HepG2 (cell line): ENCODE measurements around the gene NDUFS1. TPM values are rescaled to one million over a fixed set of nuclear protein-coding genes. Genes with fewer than 3 reads are reported as not detected.

ENCODE experiments used
- ATAC-seq: fragments of 200-7000 bp; cut with Tn5 transposase; 3 replicates; pipeline ENCODE4 v1.9.1; 2020; ENCODE audit warnings: mild to moderate bottlenecking, moderate library complexity
- BruUV-seq: library from RNA; stranded (reverse); fragments of 400-500 nt; replicated peaks from 2 replicates; lab custom pipeline; 2021; lab: Mats Ljungman, UMichigan
- CTCF ChIA-PET: fragments of 300-600 bp; formaldehyde crosslinking; extraction: SDS; loops from one replicate; lab custom pipeline; 2021; ENCODE audit warnings: low total read pairs, inconsistent platforms, low intra/inter-chr PET ratio; lab: Yijun Ruan, JAX
- POLR2A ChIA-PET: fragments of 350-600 bp; sonication (Branson Sonifier 250); formaldehyde crosslinking; loops from one replicate; lab custom pipeline; 2020; ENCODE audit warnings: antibody characterized with exemption, inconsistent platforms; lab: Yijun Ruan, JAX
- DNase-seq: peaks from one replicate; pipeline ENCODE4 v3.0.0-alpha.2; 2015; ENCODE audit warnings: low spot score
- FAIRE-seq: peaks from 3 replicates; lab custom pipeline; 2011; peaks lifted over from hg19 to GRCh38; lab: Jason Lieb, UNC
- H2AFZ ChIP-seq: one replicate; pipeline ENCODE4 v1.6.1; 2011; ENCODE audit warnings: low read length, inconsistent platforms
- H3K27ac ChIP-seq: fragments of 300-600 bp; 3 replicates; pipeline ENCODE4 v1.8.0; 2011; ENCODE audit warnings: mixed run types, mild to moderate bottlenecking, mixed read lengths, low read length, inconsistent platforms; ENCODE audit not compliant: insufficient read depth; ENCODE audit errors: extremely low read length
- H3K27me3 ChIP-seq, 2 experiments: fragments of 200-600 bp in 1 of 2; 2 replicates in 1 of 2; 3 replicates in 1 of 2; pipeline versions ENCODE4 v1.6.0 to v1.8.0; 2011; ENCODE audit warnings: low read length in 2 of 2, mild to moderate bottlenecking in 2 of 2, moderate library complexity in 2 of 2, inconsistent platforms in 1 of 2; ENCODE audit not compliant: insufficient read depth in 2 of 2, control insufficient read depth in 1 of 2
- H3K36me3 ChIP-seq, 2 experiments: fragments of 200-600 bp in 1 of 2; replicated peaks in 1 of 2; 2 replicates in 1 of 2; 3 replicates in 1 of 2; pipeline versions ENCODE4 v1.5.1 to v1.8.0; 2011; ENCODE audit warnings: low read length in 2 of 2, inconsistent platforms in 1 of 2; ENCODE audit not compliant: insufficient read depth in 2 of 2, control insufficient read depth in 1 of 2
- H3K4me1 ChIP-seq: 2 replicates; pipeline ENCODE4 v1.5.1; 2012; ENCODE audit warnings: low read length, inconsistent platforms; ENCODE audit not compliant: insufficient read depth
- H3K4me2 ChIP-seq: 2 replicates; pipeline ENCODE4 v1.6.0; 2011; ENCODE audit warnings: low read depth, low read length, inconsistent platforms
- H3K4me3 ChIP-seq, 3 experiments: fragments of 200-600 bp in 1 of 3; sonication (generic), shearing (Covaris generic) in 1 of 3; replicated peaks in 1 of 3; 2 replicates each; pipeline ENCODE4 v1.5.1; 2011 to 2016; ENCODE audit warnings: low read length in 3 of 3, inconsistent platforms in 2 of 3, low read depth in 2 of 3, mild to moderate bottlenecking in 2 of 3, control low read depth in 1 of 3, mixed read lengths in 1 of 3; ENCODE audit not compliant: insufficient read depth in 1 of 3
- H3K79me2 ChIP-seq: one replicate; pipeline ENCODE4 v1.6.1; 2011; ENCODE audit warnings: low read length, inconsistent platforms; ENCODE audit not compliant: insufficient read depth
- H3K9ac ChIP-seq: 2 replicates; pipeline ENCODE4 v1.6.0; 2011; ENCODE audit warnings: mild to moderate bottlenecking, low read depth, low read length, inconsistent platforms; ENCODE audit not compliant: insufficient read depth
- H3K9me3 ChIP-seq: 2 replicates; pipeline ENCODE4 v1.5.1; 2012; ENCODE audit warnings: mild to moderate bottlenecking, low read length
- H4K20me1 ChIP-seq: 2 replicates; pipeline ENCODE4 v1.6.0; 2011; ENCODE audit warnings: inconsistent platforms, mild to moderate bottlenecking, low read length, moderate library complexity; ENCODE audit not compliant: insufficient read depth
- GATAD2A ChIP-seq: IDR thresholded peaks from 2 replicates; pipeline ENCODE4 v1.6.1; 2016
- SOX13 ChIP-seq, 3 experiments: fragments of 450-650 bp in 1 of 3; sonication (generic) in 1 of 3; formaldehyde crosslinking in 1 of 3; IDR thresholded peaks in 2 of 3; conservative IDR thresholded peaks in 1 of 3; 2 replicates each; pipeline versions ENCODE4 v1.5.0 to v1.6.1; 2016 to 2020; ENCODE audit warnings: antibody characterized with exemption in 1 of 3, mild to moderate bottlenecking in 1 of 3, missing compliant biosample characterization in 1 of 3, missing genetic modification reagents in 1 of 3, moderate library complexity in 1 of 3
- SOX6 ChIP-seq, 2 experiments: fragments of 450-650 bp in 1 of 2; sonication (generic) in 1 of 2; formaldehyde crosslinking in 1 of 2; IDR thresholded peaks; 2 replicates each; pipeline versions ENCODE4 v1.4.0 to v1.6.1; 2017 to 2020; ENCODE audit warnings: antibody characterized with exemption in 1 of 2, mild to moderate bottlenecking in 1 of 2, missing genetic modification reagents in 1 of 2
- WGBS: methylation state at CpG from one replicate; pipeline ENCODE4 v1.1.6; 2017; ENCODE audit warnings: low lambda C conversion rate; 5-methylcytosine and 5-hydroxymethylcytosine counted together
- in situ Hi-C: cut with HindIII; loops from 2 replicates; pipeline ENCODE4 v1.10.0; 2017; ENCODE audit warnings: low pct_unique_long_range_greater_than_20kb; ENCODE audit not compliant: extremely low pct_ligation_motif_present
- intact Hi-C: fragments of 100-400 bp; cut with micrococcal nuclease; formaldehyde crosslinking; loops from one replicate; pipeline ENCODE4 v1.10.0; 2022; ENCODE audit not compliant: unreplicated experiment
- polyA plus RNA-seq, 8 experiments: library from polyadenylated mRNA; depleted of rRNA in 3 of 8; stranded (reverse) in 7 of 8; unstranded in 1 of 8; fragments of >200 nt; fragmentation: Illumina TruSeq in 4 of 8; extraction: Trizol in 4 of 8; gene quantifications; 2 replicates each; pipeline versions ENCODE4 v1.2.1 to v1.2.3, GENCODE V29; 2011 to 2016; ENCODE audit warnings: low read depth in 4 of 8, missing spikeins in 1 of 8, mixed read lengths in 1 of 8; ENCODE audit not compliant: insufficient read depth in 1 of 8
- total RNA-seq, 5 experiments: library from RNA; depleted of rRNA; stranded (reverse); fragments of >200 nt; fragmentation: Illumina TruSeq; extraction: Trizol; gene quantifications; 2 replicates each; pipeline ENCODE4 v1.2.3, GENCODE V29; 2016; ENCODE audit warnings: low read depth in 1 of 5
- TF ChIP-seq, protein P1 (sequence below): sonication (generic); formaldehyde crosslinking; IDR thresholded peaks from 2 replicates; pipeline ENCODE4 v1.4.0; 2020; ENCODE audit warnings: missing genetic modification reagents
- TF ChIP-seq, protein P2 (sequence below): IDR thresholded peaks from 2 replicates; pipeline ENCODE4 v1.4.0; 2020; ENCODE audit warnings: mild to moderate bottlenecking, missing genetic modification reagents
- TF ChIP-seq, protein P3 (sequence below): sonication (generic); formaldehyde crosslinking; IDR thresholded peaks from 2 replicates; pipeline ENCODE4 v1.4.0; 2020; ENCODE audit warnings: missing genetic modification reagents

The NDUFS1 gene
- total and polyA plus RNA-seq, 2 of the 13 experiments (the other 11 are each of a cell fraction or from before 2014, with no cell fraction given), result 139 to 242 TPM

DNA sequence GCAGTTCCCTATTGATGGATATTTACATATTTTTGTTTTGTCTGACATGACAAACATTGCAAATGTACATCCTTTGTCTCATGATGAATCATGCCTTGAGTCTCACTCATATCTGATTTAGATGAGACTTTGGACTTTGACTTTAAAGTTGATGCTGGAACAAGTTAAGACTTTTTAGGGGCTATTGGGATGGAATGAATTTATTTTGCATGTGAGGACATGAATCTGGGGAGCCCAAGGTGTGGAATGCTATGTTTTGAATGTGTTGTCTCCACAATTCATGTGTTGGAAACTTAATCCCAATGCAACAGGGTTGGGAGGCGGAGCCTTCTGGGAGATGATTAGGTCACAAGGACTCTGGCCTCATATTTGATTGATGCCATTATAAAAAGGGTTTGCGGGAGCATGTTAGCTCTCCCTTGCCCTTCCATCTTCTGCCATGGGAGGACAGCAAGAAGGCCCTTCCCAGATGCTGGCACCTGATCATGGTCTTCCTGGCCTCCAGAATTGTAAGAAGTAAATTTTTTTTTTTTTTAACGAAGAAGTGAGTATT is 44.1 kb downstream of the NDUFS1 start:
- Histone ChIP-seq H3K4me3 (no peak overlapping the region), H3K27me3 (no peaks in the 10 kb centered on the region), H4K20me1 (no peaks in the 10 kb centered on the region), H3K9ac (no peak overlapping the region), H3K36me3 (peaks cover 0 to 4% of the 10 kb centered on the region in 2 experiments; a peak in 4 of 5 replicates), H3K9me3 (no peaks in the 10 kb centered on the region), H3K27ac (no peak overlapping the region), H3K4me2 (no peak overlapping the region), H3K79me2 (no peaks in the 10 kb centered on the region), H3K4me1 (peaks cover 8% of the 10 kb centered on the region), H2AFZ (no peak overlapping the region)
- ChIA-PET POLR2A (no interaction called here), CTCF (no interaction called here)
- no peak for ATAC-seq
- peak; percentile 20 for DNase-seq
- 0 out of 2 replicates have a peak, but pooled peaks have one; percentile 22 for TF ChIP-seq GATAD2A (CRISPR knock-in tag)
- TF ChIP-seq SOX6 (IDR thresholded peaks at IDR 0.05), result no peak
- peak; percentile 26; the same call in 1 of the 2 replicates for TF ChIP-seq SOX6 (CRISPR knock-in tag; IDR thresholded peaks at IDR 0.05)
- TF ChIP-seq, protein P1, sequence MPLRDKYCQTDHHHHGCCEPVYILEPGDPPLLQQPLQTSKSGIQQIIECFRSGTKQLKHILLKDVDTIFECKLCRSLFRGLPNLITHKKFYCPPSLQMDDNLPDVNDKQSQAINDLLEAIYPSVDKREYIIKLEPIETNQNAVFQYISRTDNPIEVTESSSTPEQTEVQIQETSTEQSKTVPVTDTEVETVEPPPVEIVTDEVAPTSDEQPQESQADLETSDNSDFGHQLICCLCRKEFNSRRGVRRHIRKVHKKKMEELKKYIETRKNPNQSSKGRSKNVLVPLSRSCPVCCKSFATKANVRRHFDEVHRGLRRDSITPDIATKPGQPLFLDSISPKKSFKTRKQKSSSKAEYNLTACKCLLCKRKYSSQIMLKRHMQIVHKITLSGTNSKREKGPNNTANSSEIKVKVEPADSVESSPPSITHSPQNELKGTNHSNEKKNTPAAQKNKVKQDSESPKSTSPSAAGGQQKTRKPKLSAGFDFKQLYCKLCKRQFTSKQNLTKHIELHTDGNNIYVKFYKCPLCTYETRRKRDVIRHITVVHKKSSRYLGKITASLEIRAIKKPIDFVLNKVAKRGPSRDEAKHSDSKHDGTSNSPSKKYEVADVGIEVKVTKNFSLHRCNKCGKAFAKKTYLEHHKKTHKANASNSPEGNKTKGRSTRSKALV (CRISPR knock-in tag), result no peak
- TF ChIP-seq SOX13 (IDR thresholded peaks at IDR 0.05), result no peak
- TF ChIP-seq SOX13 (CRISPR knock-in tag; conservative IDR thresholded peaks at IDR 0.05 in 1 of 2, IDR thresholded peaks at IDR 0.05 in 1 of 2), result peak in 1 of 2 experiments; percentile 42; a peak in 1 of 4 replicates
- TF ChIP-seq, protein P2, sequence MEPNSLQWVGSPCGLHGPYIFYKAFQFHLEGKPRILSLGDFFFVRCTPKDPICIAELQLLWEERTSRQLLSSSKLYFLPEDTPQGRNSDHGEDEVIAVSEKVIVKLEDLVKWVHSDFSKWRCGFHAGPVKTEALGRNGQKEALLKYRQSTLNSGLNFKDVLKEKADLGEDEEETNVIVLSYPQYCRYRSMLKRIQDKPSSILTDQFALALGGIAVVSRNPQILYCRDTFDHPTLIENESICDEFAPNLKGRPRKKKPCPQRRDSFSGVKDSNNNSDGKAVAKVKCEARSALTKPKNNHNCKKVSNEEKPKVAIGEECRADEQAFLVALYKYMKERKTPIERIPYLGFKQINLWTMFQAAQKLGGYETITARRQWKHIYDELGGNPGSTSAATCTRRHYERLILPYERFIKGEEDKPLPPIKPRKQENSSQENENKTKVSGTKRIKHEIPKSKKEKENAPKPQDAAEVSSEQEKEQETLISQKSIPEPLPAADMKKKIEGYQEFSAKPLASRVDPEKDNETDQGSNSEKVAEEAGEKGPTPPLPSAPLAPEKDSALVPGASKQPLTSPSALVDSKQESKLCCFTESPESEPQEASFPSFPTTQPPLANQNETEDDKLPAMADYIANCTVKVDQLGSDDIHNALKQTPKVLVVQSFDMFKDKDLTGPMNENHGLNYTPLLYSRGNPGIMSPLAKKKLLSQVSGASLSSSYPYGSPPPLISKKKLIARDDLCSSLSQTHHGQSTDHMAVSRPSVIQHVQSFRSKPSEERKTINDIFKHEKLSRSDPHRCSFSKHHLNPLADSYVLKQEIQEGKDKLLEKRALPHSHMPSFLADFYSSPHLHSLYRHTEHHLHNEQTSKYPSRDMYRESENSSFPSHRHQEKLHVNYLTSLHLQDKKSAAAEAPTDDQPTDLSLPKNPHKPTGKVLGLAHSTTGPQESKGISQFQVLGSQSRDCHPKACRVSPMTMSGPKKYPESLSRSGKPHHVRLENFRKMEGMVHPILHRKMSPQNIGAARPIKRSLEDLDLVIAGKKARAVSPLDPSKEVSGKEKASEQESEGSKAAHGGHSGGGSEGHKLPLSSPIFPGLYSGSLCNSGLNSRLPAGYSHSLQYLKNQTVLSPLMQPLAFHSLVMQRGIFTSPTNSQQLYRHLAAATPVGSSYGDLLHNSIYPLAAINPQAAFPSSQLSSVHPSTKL (CRISPR knock-in tag), result 0 out of 2 replicates have a peak, but pooled peaks have one; percentile 16
- TF ChIP-seq, protein P3, sequence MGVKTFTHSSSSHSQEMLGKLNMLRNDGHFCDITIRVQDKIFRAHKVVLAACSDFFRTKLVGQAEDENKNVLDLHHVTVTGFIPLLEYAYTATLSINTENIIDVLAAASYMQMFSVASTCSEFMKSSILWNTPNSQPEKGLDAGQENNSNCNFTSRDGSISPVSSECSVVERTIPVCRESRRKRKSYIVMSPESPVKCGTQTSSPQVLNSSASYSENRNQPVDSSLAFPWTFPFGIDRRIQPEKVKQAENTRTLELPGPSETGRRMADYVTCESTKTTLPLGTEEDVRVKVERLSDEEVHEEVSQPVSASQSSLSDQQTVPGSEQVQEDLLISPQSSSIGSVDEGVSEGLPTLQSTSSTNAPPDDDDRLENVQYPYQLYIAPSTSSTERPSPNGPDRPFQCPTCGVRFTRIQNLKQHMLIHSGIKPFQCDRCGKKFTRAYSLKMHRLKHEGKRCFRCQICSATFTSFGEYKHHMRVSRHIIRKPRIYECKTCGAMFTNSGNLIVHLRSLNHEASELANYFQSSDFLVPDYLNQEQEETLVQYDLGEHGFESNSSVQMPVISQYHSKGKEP (CRISPR knock-in tag), result no peak
- intact Hi-C loops, result loop anchor here (5.0 kb wide), 1 partner anchor 38 kb away; no protein-coding TSS in a partner anchor
- in situ Hi-C loops, result no loop called here
- 99% methylated on average over 3 of the region's 3 CpGs for WGBS
- no TSS peak for BruUV-seq
- FAIRE-seq, result no peak
